ENCODE results near the gene AUTS2.
A peak's percentile ranks its signal among the peaks of the same experiment; 100 is the strongest.

Gene AUTS2

GRCh38 chr7:70765651-70766050 lies 1167.4 kb downstream of the AUTS2 start:
- DNase-seq: no peak

GRCh38 chr7:70766109-70766508 lies 1167.8 kb downstream of the AUTS2 start:
- no peak for DNase-seq

- DNase-seq: no peak
Measured at GRCh38 chr7:70766694-70767093, 1168.4 kb downstream of the AUTS2 start.

GRCh38 chr7:70770154-70770553 lies 1171.9 kb downstream of the AUTS2 start:
- no peak for DNase-seq

- no peak for DNase-seq
Measured at GRCh38 chr7:70771451-70771850, 1173.2 kb downstream of the AUTS2 start.

GRCh38 chr7:70772891-70773290 lies 1174.6 kb downstream of the AUTS2 start:
- no peak for DNase-seq

- DNase-seq: no peak
Measured at GRCh38 chr7:70773406-70773805, 1175.1 kb downstream of the AUTS2 start.

GRCh38 chr7:70774950-70775527 lies 1176.8 kb downstream of the AUTS2 start:
- DNase-seq: no peak

GRCh38 chr7:70775570-70776156 lies 1177.4 kb downstream of the AUTS2 start:
- DNase-seq: no peak

GRCh38 chr7:70776627-70777101 lies 1178.4 kb downstream of the AUTS2 start:
- DNase-seq: peak in 47 of 51 donors; percentile 16 to 87 (median 67)

GRCh38 chr7:70777251-70777650 lies 1179.0 kb downstream of the AUTS2 start:
- DNase-seq: no peak

- no peak for DNase-seq
Measured at GRCh38 chr7:70778585-70778984, 1180.3 kb downstream of the AUTS2 start.

GRCh38 chr7:70779321-70779720 lies 1181.0 kb downstream of the AUTS2 start:
- DNase-seq: no peak

GRCh38 chr7:70781922-70782311 lies 1183.6 kb downstream of the AUTS2 start:
- no peak for DNase-seq

- DNase-seq: peak in 12 of 51 donors; percentile 10 to 67 (median 24)
Measured at GRCh38 chr7:70782796-70783195, 1184.5 kb downstream of the AUTS2 start.

GRCh38 chr7:70785427-70785826 lies 1187.2 kb downstream of the AUTS2 start:
- DNase-seq: no peak

- no peak for DNase-seq
Measured at GRCh38 chr7:70786076-70786475, 1187.8 kb downstream of the AUTS2 start.

GRCh38 chr7:70787286-70787685 lies 1189.0 kb downstream of the AUTS2 start:
- no peak for DNase-seq

- DNase-seq: no peak
Measured at GRCh38 chr7:70787771-70788170, 1189.5 kb downstream of the AUTS2 start.

- DNase-seq: no peak
Measured at GRCh38 chr7:70788276-70788675, 1190.0 kb downstream of the AUTS2 start.

- no peak for DNase-seq
Measured at GRCh38 chr7:70789481-70790214, 1191.4 kb downstream of the AUTS2 start.

- DNase-seq: no peak
Measured at GRCh38 chr7:70790215-70791073, 1192.2 kb downstream of the AUTS2 start.

Measured in hypothalamus (tissue), 51 donors.